GM21619 (cell line): ENCODE results near the gene PCP4.

ENCODE experiments used
- ATAC-seq: cut with Tn5 transposase; IDR thresholded peaks from one replicate; pipeline ENCODE4 v1.9.1; 2021; ENCODE audit not compliant: unreplicated experiment

PCP4 gene

GRCh38 chr21:39915881-39916280 is 48.6 kb downstream of the PCP4 start:
- ATAC-seq: no peak

- no peak for ATAC-seq
These were observed 51.3 kb downstream of the PCP4 start for GRCh38 chr21:39918558-39918957.

GRCh38 chr21:39923476-39923875 is 56.2 kb downstream of the PCP4 start:
- ATAC-seq: no peak

- no peak for ATAC-seq
These were observed 57.5 kb downstream of the PCP4 start for GRCh38 chr21:39924577-39925308.

- ATAC-seq: no peak
These were observed 60.2 kb downstream of the PCP4 start for GRCh38 chr21:39927304-39927886.

GRCh38 chr21:39932335-39932734 is 65.1 kb downstream of the PCP4 start:
- no peak for ATAC-seq

- no peak for ATAC-seq
These were observed 67.7 kb downstream of the PCP4 start for GRCh38 chr21:39934895-39935294.

GRCh38 chr21:39935716-39936115 is 68.5 kb downstream of the PCP4 start:
- ATAC-seq: no peak

GRCh38 chr21:39938086-39938625 is 70.9 kb downstream of the PCP4 start:
- ATAC-seq: no peak

GRCh38 chr21:39946199-39946598 is 79.0 kb downstream of the PCP4 start:
- ATAC-seq: no peak

GRCh38 chr21:39947031-39947430 is 79.8 kb downstream of the PCP4 start:
- ATAC-seq: no peak

- ATAC-seq: no peak
These were observed 84.2 kb downstream of the PCP4 start for GRCh38 chr21:39951183-39952101.

- ATAC-seq: no peak
These were observed 85.0 kb downstream of the PCP4 start for GRCh38 chr21:39952265-39952664.

- no peak for ATAC-seq
These were observed 87.3 kb downstream of the PCP4 start for GRCh38 chr21:39954570-39954969.

- no peak for ATAC-seq
These were observed 88.1 kb downstream of the PCP4 start for GRCh38 chr21:39955326-39955725.

- ATAC-seq: no peak
These were observed 89.3 kb downstream of the PCP4 start for GRCh38 chr21:39956586-39956985.

- no peak for ATAC-seq
These were observed 91.5 kb downstream of the PCP4 start for GRCh38 chr21:39958731-39959130.

GRCh38 chr21:39961251-39961650 is 94.0 kb downstream of the PCP4 start:
- no peak for ATAC-seq

GRCh38 chr21:39965026-39965425 is 97.8 kb downstream of the PCP4 start:
- no peak for ATAC-seq

- ATAC-seq: no peak
These were observed 99.5 kb downstream of the PCP4 start for GRCh38 chr21:39966786-39967185.

GRCh38 chr21:39968010-39968409 is 100.8 kb downstream of the PCP4 start:
- no peak for ATAC-seq
